ENCODE data around the gene OR51B2.
"Not testable (repeated sequence)": the region's sequence is repeated elsewhere in the genome, so short reads cannot be mapped to it uniquely, and the experiment has no call there.

The OR51B2 gene

DNA sequence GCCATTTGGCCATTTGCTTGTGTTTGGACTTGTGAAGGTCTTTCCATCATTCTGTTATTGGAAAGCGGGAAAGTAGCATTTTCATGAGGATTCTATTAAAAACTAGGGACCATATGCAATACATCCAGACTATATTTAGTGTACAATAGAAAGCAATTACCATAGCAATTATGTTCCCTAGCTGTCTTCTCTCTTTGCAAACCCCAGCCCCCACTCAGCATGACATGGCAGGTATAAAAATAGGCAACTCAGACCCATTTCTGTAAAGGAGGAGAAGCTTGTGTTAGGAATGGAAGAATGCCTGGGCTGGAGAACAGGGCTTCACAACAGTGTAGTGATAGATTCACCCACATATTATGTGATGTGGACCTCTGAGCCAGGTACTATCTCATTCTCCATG lies 39.6 kb upstream of the OR51B2 start:
- DNase-seq (ENCODE audit: low read depth), result no peak
- H3K4me3 ChIP-seq (ENCODE audit: control insufficient read depth, low read depth, low read length), result no peak overlapping the region
- TF ChIP-seq, protein P1, sequence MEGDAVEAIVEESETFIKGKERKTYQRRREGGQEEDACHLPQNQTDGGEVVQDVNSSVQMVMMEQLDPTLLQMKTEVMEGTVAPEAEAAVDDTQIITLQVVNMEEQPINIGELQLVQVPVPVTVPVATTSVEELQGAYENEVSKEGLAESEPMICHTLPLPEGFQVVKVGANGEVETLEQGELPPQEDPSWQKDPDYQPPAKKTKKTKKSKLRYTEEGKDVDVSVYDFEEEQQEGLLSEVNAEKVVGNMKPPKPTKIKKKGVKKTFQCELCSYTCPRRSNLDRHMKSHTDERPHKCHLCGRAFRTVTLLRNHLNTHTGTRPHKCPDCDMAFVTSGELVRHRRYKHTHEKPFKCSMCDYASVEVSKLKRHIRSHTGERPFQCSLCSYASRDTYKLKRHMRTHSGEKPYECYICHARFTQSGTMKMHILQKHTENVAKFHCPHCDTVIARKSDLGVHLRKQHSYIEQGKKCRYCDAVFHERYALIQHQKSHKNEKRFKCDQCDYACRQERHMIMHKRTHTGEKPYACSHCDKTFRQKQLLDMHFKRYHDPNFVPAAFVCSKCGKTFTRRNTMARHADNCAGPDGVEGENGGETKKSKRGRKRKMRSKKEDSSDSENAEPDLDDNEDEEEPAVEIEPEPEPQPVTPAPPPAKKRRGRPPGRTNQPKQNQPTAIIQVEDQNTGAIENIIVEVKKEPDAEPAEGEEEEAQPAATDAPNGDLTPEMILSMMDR (IDR thresholded peaks at IDR 0.05; ENCODE audit: control insufficient read depth, insufficient read depth, low read depth, low read length, missing control alignments), result no peak

DNA sequence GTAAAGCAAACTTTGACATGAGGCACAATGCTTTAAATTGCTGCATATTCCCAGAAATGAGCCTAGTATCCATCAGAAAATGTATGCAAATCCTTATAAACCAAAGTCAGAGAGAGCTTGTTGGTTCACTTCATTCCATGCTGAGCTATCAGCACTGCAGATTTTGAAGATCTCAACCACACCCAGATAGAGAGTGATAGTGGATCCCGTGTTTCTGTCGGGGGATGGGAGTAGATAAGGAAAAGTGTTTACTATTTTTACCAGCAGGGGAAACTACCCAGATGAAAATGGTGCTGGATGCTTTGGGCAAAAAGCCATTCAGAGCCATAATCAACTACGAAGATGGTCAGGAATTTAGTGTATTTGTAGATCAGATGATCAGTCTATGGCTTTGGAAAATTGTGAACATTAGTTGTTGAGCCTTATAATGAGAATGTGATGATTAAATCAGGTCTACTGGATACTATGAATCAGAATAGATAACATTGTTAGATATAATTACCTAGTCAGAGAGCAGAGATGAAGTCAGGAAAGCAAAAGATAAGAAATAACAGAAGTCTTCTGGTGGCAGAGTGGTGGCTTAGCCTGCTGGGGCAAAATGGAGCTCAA lies 38.0 kb upstream of the OR51B2 start:
- TF ChIP-seq, protein P1 (IDR thresholded peaks at IDR 0.05; ENCODE audit: control insufficient read depth, insufficient read depth, low read depth, low read length, missing control alignments), result no peak
- no peak for DNase-seq (ENCODE audit: low read depth)
- no peak overlapping the region for H3K4me3 ChIP-seq (ENCODE audit: control insufficient read depth, low read depth, low read length)

DNA sequence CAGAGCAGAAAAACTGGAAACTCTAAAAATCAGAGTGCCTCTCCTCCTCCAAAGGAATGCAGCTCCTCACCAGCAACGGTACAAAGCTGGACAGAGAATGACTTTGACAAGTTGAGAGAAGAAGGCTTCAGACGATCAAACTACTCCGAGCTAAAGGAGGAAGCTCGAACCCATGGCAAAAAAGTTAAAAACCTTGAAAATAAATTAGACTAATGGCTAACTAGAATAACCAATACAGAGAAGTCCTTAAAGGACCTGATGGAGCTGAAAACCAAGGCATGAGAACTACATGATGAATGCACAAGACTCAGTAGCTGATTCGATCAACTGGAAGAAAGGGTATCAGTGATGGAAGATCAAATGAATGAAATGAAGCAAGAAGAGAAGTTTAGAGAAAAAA lies 31.9 kb upstream of the OR51B2 start:
- DNase-seq (ENCODE audit: low read depth); H3K4me3 ChIP-seq (ENCODE audit: control insufficient read depth, low read depth, low read length): not testable (repeated sequence)

DNA sequence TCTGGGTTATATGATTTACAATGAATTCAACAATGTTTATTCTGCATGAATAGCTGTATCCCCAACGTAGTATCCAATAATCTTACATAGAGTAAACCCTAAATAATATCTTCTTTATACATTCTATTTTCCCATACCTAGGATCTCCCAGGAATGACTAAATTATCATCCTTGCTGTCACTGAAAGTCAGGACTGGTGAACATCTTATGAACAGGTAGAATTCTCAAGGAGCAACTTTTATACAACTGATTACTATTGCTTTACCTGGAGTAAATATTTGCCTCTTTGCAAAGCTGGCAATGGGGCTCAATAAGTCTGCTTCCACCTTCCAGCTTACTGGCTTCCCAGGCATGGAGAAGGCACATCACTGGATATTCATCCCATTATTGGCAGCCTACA lies 27.1 kb upstream of the OR51B2 start, which contains the start of gene OR51B6:
Gene OR51B6 (plus strand): TSS at position 301 of the 400 bp plus-strand sequence. CDS start 0 bp downstream, at position 301.
- no peak for DNase-seq (ENCODE audit: low read depth)
- TF ChIP-seq, protein P1 (IDR thresholded peaks at IDR 0.05; ENCODE audit: control insufficient read depth, insufficient read depth, low read depth, low read length, missing control alignments), result no peak

DNA sequence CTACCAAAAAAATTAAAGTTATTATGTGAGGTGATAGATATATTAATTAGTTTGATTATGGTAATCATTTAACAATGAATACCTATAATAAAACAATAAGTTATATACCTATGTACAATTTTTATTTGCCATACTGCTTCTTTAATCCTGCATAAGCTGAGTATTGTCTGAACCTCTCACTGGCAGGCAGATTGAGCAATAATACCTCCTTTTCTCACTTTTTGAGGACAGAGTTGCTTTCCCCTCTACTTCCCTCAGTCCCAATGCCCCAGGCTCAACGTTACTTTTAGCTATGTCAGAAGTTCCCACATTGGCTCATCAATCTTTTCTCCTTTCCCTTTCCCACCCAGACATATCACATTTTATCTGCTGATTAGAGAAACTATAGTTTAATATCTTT lies 25.5 kb upstream of the OR51B2 start:
- no peak for DNase-seq (ENCODE audit: low read depth)
- TF ChIP-seq, protein P1 (IDR thresholded peaks at IDR 0.05; ENCODE audit: control insufficient read depth, insufficient read depth, low read depth, low read length, missing control alignments), result no peak
- no peak overlapping the region for H3K4me3 ChIP-seq (ENCODE audit: control insufficient read depth, low read depth, low read length)

More for the DNA sequence above, 27.1 kb upstream of the OR51B2 start, which contains the start of gene OR51B6:
- no peak within 1 kb of the TSS for H3K4me3 ChIP-seq (ENCODE audit: control insufficient read depth, low read depth, low read length)

DNA sequence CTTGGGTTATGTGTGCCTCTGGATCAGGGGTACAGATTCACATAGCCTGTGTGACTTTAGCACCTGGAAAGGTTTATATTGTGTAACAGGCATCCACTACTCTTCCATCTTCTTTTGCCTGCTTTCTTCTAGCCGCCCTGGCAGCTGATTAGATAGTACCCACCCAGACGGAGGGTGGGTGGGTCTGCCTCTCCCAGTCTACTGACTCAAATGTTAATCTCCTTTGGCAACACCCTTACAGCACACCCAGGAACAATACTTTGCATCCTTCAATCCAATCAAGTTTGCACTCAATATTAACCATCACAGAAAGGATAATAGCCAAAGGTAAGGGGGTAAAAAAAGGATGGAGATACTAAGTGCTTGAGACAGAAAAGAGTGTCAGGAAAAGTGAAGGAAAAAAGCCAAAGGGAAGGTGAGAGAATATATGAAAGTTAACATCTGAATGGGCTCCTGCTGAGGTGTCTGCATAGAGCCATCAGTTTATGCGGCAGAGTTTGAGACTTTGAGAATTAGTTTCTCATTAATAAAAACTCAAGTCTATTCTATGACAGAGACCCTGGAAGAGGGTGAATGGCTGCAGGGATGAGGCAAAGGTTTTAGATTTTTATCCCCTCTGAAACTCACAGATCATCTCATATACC lies 24.6 kb upstream of the OR51B2 start:
- TF ChIP-seq, protein P1 (IDR thresholded peaks at IDR 0.05; ENCODE audit: control insufficient read depth, insufficient read depth, low read depth, low read length, missing control alignments), result no peak
- DNase-seq (ENCODE audit: low read depth), result no peak
- no peak overlapping the region for H3K4me3 ChIP-seq (ENCODE audit: control insufficient read depth, low read depth, low read length)

DNA sequence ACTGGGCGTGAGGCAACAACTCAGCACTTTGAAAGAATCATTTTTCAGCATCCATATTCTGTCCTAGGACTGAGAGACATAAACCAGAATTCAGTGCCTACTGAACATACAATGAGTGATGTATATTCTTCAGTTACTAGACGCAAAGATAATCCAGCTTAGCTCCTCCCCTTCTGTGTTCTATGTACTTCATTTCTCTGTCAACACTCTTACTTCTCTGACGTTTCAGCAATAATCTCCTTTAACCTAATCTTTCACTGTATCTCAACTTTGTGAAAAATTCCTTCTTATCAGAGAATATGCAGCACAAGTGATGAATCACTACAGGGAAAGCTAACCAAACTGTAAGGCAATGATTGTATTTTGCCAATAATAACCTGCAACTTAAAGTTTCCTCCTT lies 21.7 kb upstream of the OR51B2 start:
- DNase-seq (ENCODE audit: low read depth), result no peak
- H3K4me3 ChIP-seq (ENCODE audit: control insufficient read depth, low read depth, low read length), result no peak overlapping the region
- TF ChIP-seq, protein P1 (IDR thresholded peaks at IDR 0.05; ENCODE audit: control insufficient read depth, insufficient read depth, low read depth, low read length, missing control alignments), result no peak
